Liver (tissue), 3 donors: ENCODE results near the gene LRMDA.

Experiments used
- ATF3 ChIP-seq: IDR thresholded peaks from 2 replicates; pipeline ENCODE4 v1.6.1; 2016; ENCODE audit warnings: antibody characterized with exemption
- CTCF ChIP-seq: fragments of 150-350 bp; IDR thresholded peaks from 2 replicates; pipeline ENCODE4 v1.5.1; 2017; ENCODE audit warnings: improper control_type of control experiment, low read depth, low read length; ENCODE audit not compliant: missing input control
- EGR1 ChIP-seq, 2 donors: IDR thresholded peaks; 2 replicates each; pipeline ENCODE4 v1.6.1; 2016 to 2018; ENCODE audit warnings: antibody characterized with exemption in 2 of 2, low read depth in 2 of 2
- FOXA1 ChIP-seq: IDR thresholded peaks from 2 replicates; pipeline ENCODE4 v1.6.1; 2016; ENCODE audit warnings: antibody characterized with exemption
- GABPA ChIP-seq, 2 donors: IDR thresholded peaks in 1 of 2; conservative IDR thresholded peaks in 1 of 2; 2 replicates each; pipeline ENCODE4 v1.6.1; 2016; ENCODE audit warnings: antibody characterized with exemption in 2 of 2, mild to moderate bottlenecking in 1 of 2, moderate library complexity in 1 of 2
- JUND ChIP-seq, 2 donors: IDR thresholded peaks; 2 replicates each; pipeline ENCODE4 v1.6.1; 2016; ENCODE audit warnings: antibody characterized with exemption in 2 of 2
- MAX ChIP-seq: IDR thresholded peaks from 2 replicates; pipeline ENCODE4 v1.6.1; 2016; ENCODE audit warnings: antibody characterized with exemption
- RAD21 ChIP-seq, 2 donors: IDR thresholded peaks; 2 replicates each; pipeline ENCODE4 v1.6.1; 2016; ENCODE audit warnings: antibody characterized with exemption in 2 of 2, mild to moderate bottlenecking in 2 of 2
- REST ChIP-seq: IDR thresholded peaks from 2 replicates; pipeline ENCODE4 v1.6.1; 2016; ENCODE audit warnings: antibody characterized with exemption, mild to moderate bottlenecking
- SP1 ChIP-seq: IDR thresholded peaks from 2 replicates; pipeline ENCODE4 v1.6.1; 2018; ENCODE audit warnings: antibody characterized with exemption, mild to moderate bottlenecking
- TAF1 ChIP-seq: conservative IDR thresholded peaks from 2 replicates; pipeline ENCODE4 v1.6.1; 2016; ENCODE audit warnings: antibody characterized with exemption, mild to moderate bottlenecking
- YY1 ChIP-seq: IDR thresholded peaks from 2 replicates; pipeline ENCODE4 v1.6.1; 2016; ENCODE audit warnings: antibody characterized with exemption, mild to moderate bottlenecking
- ZBTB33 ChIP-seq: IDR thresholded peaks from 2 replicates; pipeline ENCODE4 v1.6.1; 2016; ENCODE audit warnings: antibody characterized with exemption
- donor health status: healthy.
- donor health status: healthy.

- TF ChIP-seq EGR1 (IDR thresholded peaks at IDR 0.05; ENCODE audit: low read depth in 2 of 2): no peak
- TF ChIP-seq CTCF: no peak
- TF ChIP-seq JUND (IDR thresholded peaks at IDR 0.05): no peak
- TF ChIP-seq YY1: no peak
- TF ChIP-seq RAD21 (IDR thresholded peaks at IDR 0.05): no peak
- TF ChIP-seq SP1: no peak
- TF ChIP-seq MAX: no peak
- TF ChIP-seq REST: no peak
- no peak for TF ChIP-seq ZBTB33
- no peak for TF ChIP-seq GABPA (IDR thresholded peaks at IDR 0.05 in 1 of 2, conservative IDR thresholded peaks at IDR 0.05 in 1 of 2)
- no peak for TF ChIP-seq TAF1
- TF ChIP-seq ATF3: no peak
- TF ChIP-seq FOXA1: no peak
These were observed 962.7 kb downstream of the LRMDA start for GRCh38 chr10:76393875-76394706.
